ENCODE measurements around the gene FKBP1B. TPM values are rescaled to one million over a fixed set of nuclear protein-coding genes. Genes with fewer than 3 reads are reported as not detected.
"Not testable (repeated sequence)": the region's sequence is repeated elsewhere in the genome, so short reads cannot be mapped to it uniquely, and the experiment has no call there.

FKBP1B gene
- total RNA-seq, 4 donors from 2014 or later: 6.0 to 27.3 (median 8.4) TPM

- no peak for TF ChIP-seq POLR2A (IDR thresholded peaks at IDR 0.05)
- TF ChIP-seq CTCF (IDR thresholded peaks at IDR 0.05): no peak
- TF ChIP-seq EP300 (IDR thresholded peaks at IDR 0.05; ENCODE audit: low read depth): no peak
- no peak for TF ChIP-seq POLR2AphosphoS5 (IDR thresholded peaks at IDR 0.05)
- Histone ChIP-seq H3K27me3 (no peaks in the 10 kb centered on the region), H3K4me3 (no peak overlapping the region), H3K4me1 (no peaks in the 10 kb centered on the region), H3K27ac (no peak overlapping the region), H3K36me3 (no peaks in the 10 kb centered on the region), H3K9me3 (peaks cover 0 to 4% of the 10 kb centered on the region in 2 donors)
- intact Hi-C loops (cut with DNase I; ENCODE audit: low total_unique reads) (no loop called here), in situ Hi-C loops (cut with MboI; ENCODE audit: low pct_ligation_motif_present in 1 of 4, low pct_unique_long_range_greater_than_20kb in 1 of 4, low sequenced_read_pairs in 3 of 4) (no loop called here)
- DNase-seq: no peak
These were observed 57.2 kb downstream of the FKBP1B start for GRCh38 chr2:24106786-24107185.

GRCh38 chr2:24107336-24107735 is 57.8 kb downstream of the FKBP1B start:
- Histone ChIP-seq H3K4me1 (no peaks in the 10 kb centered on the region), H3K27me3 (no peaks in the 10 kb centered on the region), H3K4me3 (no peak overlapping the region), H3K36me3 (no peaks in the 10 kb centered on the region), H3K9me3 (peaks cover 0 to 4% of the 10 kb centered on the region in 2 donors), H3K27ac (no peak overlapping the region)
- DNase-seq: no peak
- intact Hi-C loops (cut with DNase I; ENCODE audit: low total_unique reads): no loop called here
- TF ChIP-seq POLR2AphosphoS5 (IDR thresholded peaks at IDR 0.05) (no peak), EP300 (IDR thresholded peaks at IDR 0.05; ENCODE audit: low read depth) (no peak), POLR2A (IDR thresholded peaks at IDR 0.05) (no peak), CTCF (IDR thresholded peaks at IDR 0.05) (no peak)
- WGBS, 2 donors (ENCODE audit: low coverage in 1 of 2): 90 to 94% methylated on average over 1 of the region's 1 CpG
- in situ Hi-C loops (cut with MboI; ENCODE audit: low pct_ligation_motif_present in 1 of 4, low pct_unique_long_range_greater_than_20kb in 1 of 4, low sequenced_read_pairs in 3 of 4): no loop called here

GRCh38 chr2:24109431-24109830 is 59.9 kb downstream of the FKBP1B start:
- 78 to 96% methylated on average over 1 of the region's 1 CpG for WGBS, 2 donors (ENCODE audit: low coverage in 1 of 2)
- intact Hi-C loops (cut with DNase I; ENCODE audit: low total_unique reads); H3K9me3 ChIP-seq; H3K36me3 ChIP-seq; H3K27me3 ChIP-seq; DNase-seq; H3K27ac ChIP-seq; in situ Hi-C loops (cut with MboI; ENCODE audit: low pct_ligation_motif_present in 1 of 4, low pct_unique_long_range_greater_than_20kb in 1 of 4, low sequenced_read_pairs in 3 of 4); H3K4me1 ChIP-seq; H3K4me3 ChIP-seq: not testable (repeated sequence)

- no peaks in the 10 kb centered on the region for H3K4me1 ChIP-seq
- H3K27ac ChIP-seq: no peak overlapping the region
- H3K27me3 ChIP-seq: no peaks in the 10 kb centered on the region
- H3K36me3 ChIP-seq: no peaks in the 10 kb centered on the region
- H3K4me3 ChIP-seq: no peak overlapping the region
- no peak for TF ChIP-seq POLR2AphosphoS5 (IDR thresholded peaks at IDR 0.05)
- H3K9me3 ChIP-seq: peaks cover 0 to 4% of the 10 kb centered on the region in 2 donors
- in situ Hi-C loops (cut with MboI; ENCODE audit: low pct_ligation_motif_present in 1 of 4, low pct_unique_long_range_greater_than_20kb in 1 of 4, low sequenced_read_pairs in 3 of 4): no loop called here
- intact Hi-C loops (cut with DNase I; ENCODE audit: low total_unique reads): no loop called here
- WGBS, 2 donors (ENCODE audit: low coverage in 1 of 2): 86% methylated on average over 7 of the region's 7 CpGs; no CpG with 5 or more reads in 1 of the 2 donors
- DNase-seq: no peak
These were observed 61.2 kb downstream of the FKBP1B start for GRCh38 chr2:24110660-24111303.

GRCh38 chr2:24111407-24111901 is 61.9 kb downstream of the FKBP1B start:
- Histone ChIP-seq H3K27ac (no peak overlapping the region), H3K9me3 (peaks cover 0 to 4% of the 10 kb centered on the region in 2 donors), H3K4me1 (no peaks in the 10 kb centered on the region), H3K4me3 (no peak overlapping the region), H3K27me3 (no peaks in the 10 kb centered on the region), H3K36me3 (no peaks in the 10 kb centered on the region)
- in situ Hi-C loops (cut with MboI; ENCODE audit: low pct_ligation_motif_present in 1 of 4, low pct_unique_long_range_greater_than_20kb in 1 of 4, low sequenced_read_pairs in 3 of 4) (no loop called here), intact Hi-C loops (cut with DNase I; ENCODE audit: low total_unique reads) (no loop called here)
- WGBS, 2 donors (ENCODE audit: low coverage in 1 of 2): 76% methylated on average over 2 of the region's 2 CpGs; no CpG with 5 or more reads in 1 of the 2 donors
- TF ChIP-seq POLR2AphosphoS5 (IDR thresholded peaks at IDR 0.05): no peak
- no peak for TF ChIP-seq CTCF (IDR thresholded peaks at IDR 0.05)
- no peak for TF ChIP-seq EP300 (IDR thresholded peaks at IDR 0.05; ENCODE audit: low read depth)
- no peak for TF ChIP-seq POLR2A (IDR thresholded peaks at IDR 0.05)
- DNase-seq: no peak

Small RNA genes within 50 kb of the gene (small RNA-seq; reads per million reads assigned to genes)
- 0 reads per million in 4 donors for gene RNU6-370P

Other genes with a start within 250 kb of the FKBP1B start
- gene ATAD2B, start 122.6 kb upstream of the FKBP1B start, total RNA-seq: 10 to 100 TPM; 37.1 to 82.7 (median 40.7) TPM
- 10 to 100 TPM in 2 of 4 donors, 1 to 10 TPM in 2; 6.4 to 13.7 (median 10.8) TPM for gene UBXN2A, start 109.3 kb upstream of the FKBP1B start, total RNA-seq
- gene MFSD2B, start 39.7 kb upstream of the FKBP1B start, total RNA-seq: under 1 TPM in 1 of 4 donors, not detected in 3; 0.16 TPM
- gene WDCP, start 2.4 kb upstream of the FKBP1B start, total RNA-seq: 1 to 10 TPM; 1.5 to 4.0 (median 3.0) TPM
- gene SF3B6, start 26.6 kb downstream of the FKBP1B start, total RNA-seq: 100 to 1,000 TPM in 1 of 4 donors, 10 to 100 TPM in 3; 17.3 to 104 (median 93.2) TPM
- 100 to 1,000 TPM in 3 of 4 donors, 10 to 100 TPM in 1; 83.2 to 257 (median 128) TPM for gene TP53I3, start 35.1 kb downstream of the FKBP1B start, total RNA-seq
- gene PFN4, start 73.6 kb downstream of the FKBP1B start, total RNA-seq: under 1 TPM in 1 of 4 donors, not detected in 3; 0.80 TPM
- 10 to 100 TPM in 1 of 4 donors, 1 to 10 TPM in 2, under 1 TPM in 1; 0.75 to 17.8 (median 3.9) TPM for gene FAM228B, start 73.7 kb downstream of the FKBP1B start, total RNA-seq
- under 1 TPM in 1 of 4 donors, not detected in 3; 0.27 TPM for gene FAM228A, start 125.3 kb downstream of the FKBP1B start, total RNA-seq